H1 (cell line): ENCODE results near the gene TBC1D4. TPM values are rescaled to one million over a fixed set of nuclear protein-coding genes. Genes with fewer than 3 reads are reported as not detected.

ENCODE experiments used
- CTCF ChIA-PET: fragments of 300-600 bp; sonication (Branson Sonifier 250); formaldehyde crosslinking; loops from one replicate; lab custom pipeline; 2021; ENCODE audit not compliant: partially characterized antibody; lab: Charles Lee
- POLR2A ChIA-PET: fragments of 300-600 bp; sonication (Branson Sonifier 250); formaldehyde crosslinking; loops from one replicate; lab custom pipeline; 2021; ENCODE audit warnings: inconsistent platforms; ENCODE audit not compliant: partially characterized antibody; lab: Charles Lee
- DNase-seq, 2 experiments: peaks; one replicate each; pipeline versions ENCODE4 v3.0.0 to v3.0.0-alpha.2; 2010 to 2022; ENCODE audit warnings: low spot score in 2 of 2, low read depth in 1 of 2, mixed read lengths in 1 of 2
- FAIRE-seq: peaks from 2 replicates; lab custom pipeline; 2011; peaks lifted over from hg19 to GRCh38; lab: Jason Lieb, UNC
- H2AFZ ChIP-seq: 2 replicates; pipeline ENCODE4 v1.8.1; 2012; ENCODE audit warnings: low read length, inconsistent platforms
- H2AK5ac ChIP-seq: 2 replicates; pipeline ENCODE4 v1.6.1; 2013; ENCODE audit warnings: low read depth, low read length
- H2BK120ac ChIP-seq: replicated peaks from 2 replicates; pipeline ENCODE3; 2013; ENCODE audit warnings: low read depth, low read length, inconsistent platforms
- H2BK12ac ChIP-seq: 2 replicates; pipeline ENCODE4 v1.6.1; 2013; ENCODE audit warnings: low read depth, low read length
- H2BK15ac ChIP-seq: 2 replicates; pipeline ENCODE4 v1.6.1; 2013; ENCODE audit warnings: low read length
- H2BK20ac ChIP-seq: 2 replicates; pipeline ENCODE4 v1.6.1; 2013; ENCODE audit warnings: low read length
- H2BK5ac ChIP-seq: 2 replicates; pipeline ENCODE4 v1.6.1; 2013; ENCODE audit warnings: low read depth, low read length
- H3K14ac ChIP-seq: 2 replicates; pipeline ENCODE4 v1.6.1; 2013; ENCODE audit warnings: inconsistent platforms; ENCODE audit not compliant: insufficient read length
- H3K18ac ChIP-seq: 2 replicates; pipeline ENCODE4 v1.6.1; 2013; ENCODE audit warnings: low read length; ENCODE audit errors: extremely low read depth
- H3K23ac ChIP-seq: 2 replicates; pipeline ENCODE4 v1.6.1; 2013; ENCODE audit warnings: inconsistent platforms; ENCODE audit not compliant: insufficient read length
- H3K23me2 ChIP-seq: 2 replicates; pipeline ENCODE4 v1.6.1; 2013; ENCODE audit warnings: low read depth, low read length
- H3K27ac ChIP-seq: 2 replicates; pipeline ENCODE4 v1.6.1; 2011; ENCODE audit warnings: low read depth, low read length, inconsistent platforms
- H3K27me3 ChIP-seq, 4 experiments: replicated peaks in 1 of 4; 1 replicate in 1 of 4; 2 replicates in 3 of 4; pipeline versions ENCODE4 v1.6.1 to v1.8.1; 2011 to 2013; ENCODE audit warnings: low read length in 3 of 4, mild to moderate bottlenecking in 3 of 4, inconsistent platforms in 2 of 4, mixed read lengths in 2 of 4, moderate library complexity in 1 of 4; ENCODE audit not compliant: control insufficient read depth in 3 of 4, insufficient read depth in 3 of 4; ENCODE audit errors: extremely low read depth in 1 of 4
- H3K36me3 ChIP-seq, 4 experiments: 2 replicates each; pipeline versions ENCODE4 v1.6.1 to v1.8.1; 2011 to 2013; ENCODE audit warnings: mild to moderate bottlenecking in 4 of 4, low read length in 3 of 4, moderate library complexity in 2 of 4, control low read depth in 1 of 4, inconsistent platforms in 1 of 4; ENCODE audit not compliant: insufficient read depth in 4 of 4, control insufficient read depth in 2 of 4
- H3K4ac ChIP-seq: replicated peaks from 2 replicates; pipeline ENCODE3; 2013; ENCODE audit warnings: low read length, low read depth, mixed read lengths, inconsistent platforms; ENCODE audit not compliant: insufficient read length
- H3K4me1 ChIP-seq, 4 experiments: replicated peaks in 1 of 4; 1 replicate in 1 of 4; 2 replicates in 3 of 4; pipeline versions ENCODE4 v1.6.1 to v1.8.1; 2011 to 2013; ENCODE audit warnings: low read length in 3 of 4, inconsistent platforms in 2 of 4, mixed read lengths in 1 of 4; ENCODE audit not compliant: insufficient read depth in 4 of 4, control insufficient read depth in 3 of 4
- H3K4me2 ChIP-seq, 2 experiments: 2 replicates each; pipeline versions ENCODE4 v1.6.1 to v1.8.1; 2011 to 2013; ENCODE audit warnings: low read depth in 2 of 2, low read length in 2 of 2, control low read depth in 1 of 2, inconsistent platforms in 1 of 2, mild to moderate bottlenecking in 1 of 2; ENCODE audit not compliant: insufficient read depth in 1 of 2
- H3K4me3 ChIP-seq, 4 experiments: fragments of 200-600, 300-600 bp in 1 of 4; sonication (generic), shearing (Covaris generic), sonication (Bioruptor Twin) in 1 of 4; 2 replicates each; pipeline versions ENCODE4 v1.5.1 to v1.8.1; 2011 to 2016; ENCODE audit warnings: low read length in 4 of 4, low read depth in 3 of 4, control low read depth in 2 of 4, inconsistent platforms in 2 of 4, mild to moderate bottlenecking in 2 of 4, mixed read lengths in 1 of 4, moderate library complexity in 1 of 4; ENCODE audit not compliant: insufficient read depth in 2 of 4; ENCODE audit errors: extremely low read depth in 1 of 4
- H3K56ac ChIP-seq: replicated peaks from 2 replicates; pipeline ENCODE3; 2013; ENCODE audit warnings: low read depth, mild to moderate bottlenecking, mixed read lengths, low read length, inconsistent platforms; ENCODE audit not compliant: insufficient read length
- H3K79me1 ChIP-seq: 2 replicates; pipeline ENCODE4 v1.6.1; 2013; ENCODE audit warnings: low read depth, low read length, control low read depth
- H3K79me2 ChIP-seq, 2 experiments: 2 replicates each; pipeline versions ENCODE4 v1.6.1 to v1.8.1; 2012 to 2013; ENCODE audit warnings: low read length in 2 of 2, mild to moderate bottlenecking in 2 of 2, inconsistent platforms in 1 of 2; ENCODE audit not compliant: insufficient read depth in 2 of 2, control insufficient read depth in 1 of 2
- H3K9ac ChIP-seq, 4 experiments: replicated peaks in 1 of 4; 1 replicate in 1 of 4; 2 replicates in 3 of 4; pipeline versions ENCODE4 v1.6.1 to v1.8.1; 2011 to 2013; ENCODE audit warnings: low read depth in 3 of 4, low read length in 3 of 4, control low read depth in 2 of 4, mild to moderate bottlenecking in 2 of 4, moderate library complexity in 2 of 4, inconsistent platforms in 1 of 4; ENCODE audit errors: extremely low read depth in 1 of 4
- H3K9me3 ChIP-seq, 2 experiments: 2 replicates each; pipeline versions ENCODE4 v1.6.1 to v1.8.1; 2012 to 2013; ENCODE audit warnings: mild to moderate bottlenecking in 2 of 2, moderate library complexity in 2 of 2, control low read depth in 1 of 2, inconsistent platforms in 1 of 2, low read depth in 1 of 2, low read length in 1 of 2, mixed read lengths in 1 of 2; ENCODE audit not compliant: insufficient read depth in 2 of 2
- H4K20me1 ChIP-seq, 2 experiments: replicated peaks in 1 of 2; 2 replicates each; pipeline versions ENCODE3 to v1.8.1; 2011 to 2013; ENCODE audit warnings: inconsistent platforms in 2 of 2, low read length in 2 of 2, mild to moderate bottlenecking in 1 of 2; ENCODE audit not compliant: insufficient read depth in 2 of 2, control insufficient read depth in 1 of 2
- H4K5ac ChIP-seq: 2 replicates; pipeline ENCODE4 v1.6.1; 2013; ENCODE audit warnings: low read length, low read depth, mixed read lengths, inconsistent platforms; ENCODE audit not compliant: insufficient read length
- H4K8ac ChIP-seq: 2 replicates; pipeline ENCODE4 v1.8.0; 2013; ENCODE audit warnings: mild to moderate bottlenecking, moderate library complexity, low read length, inconsistent platforms; ENCODE audit not compliant: insufficient read depth; ENCODE audit errors: extremely low read depth
- H4K91ac ChIP-seq: replicated peaks from 2 replicates; pipeline ENCODE3; 2013; ENCODE audit warnings: low read length, mixed read lengths, inconsistent platforms; ENCODE audit not compliant: insufficient read length
- CEBPB ChIP-seq: IDR thresholded peaks from 2 replicates; pipeline ENCODE4 v1.6.1; 2012; ENCODE audit warnings: low read depth, low read length
- CREB1 ChIP-seq: IDR thresholded peaks from 2 replicates; pipeline ENCODE4 v1.6.1; 2012; ENCODE audit warnings: inconsistent platforms
- EP300 ChIP-seq, 2 experiments: IDR thresholded peaks; 1 replicate in 1 of 2; 2 replicates in 1 of 2; pipeline ENCODE4 v1.6.1; 2011 to 2012; ENCODE audit warnings: low read depth in 2 of 2, low read length in 2 of 2, mild to moderate bottlenecking in 2 of 2, borderline replicate concordance in 1 of 2, inconsistent platforms in 1 of 2, moderate library complexity in 1 of 2
- HDAC6 ChIP-seq: IDR thresholded peaks from one replicate; pipeline ENCODE4 v1.7.1; 2012; ENCODE audit warnings: low read depth, mild to moderate bottlenecking, inconsistent platforms, low read length, moderate library complexity
- KDM4A ChIP-seq: IDR thresholded peaks from one replicate; pipeline ENCODE4 v1.7.1; 2012; ENCODE audit warnings: low read depth, mild to moderate bottlenecking, moderate library complexity, low read length, inconsistent platforms; ENCODE audit not compliant: severe bottlenecking
- RBBP5 ChIP-seq: IDR thresholded peaks from 2 replicates; pipeline ENCODE4 v1.7.1; 2012; ENCODE audit warnings: low read depth, mild to moderate bottlenecking, inconsistent platforms, low read length, moderate library complexity, borderline replicate concordance
- SIRT6 ChIP-seq: IDR thresholded peaks from one replicate; pipeline ENCODE4 v1.7.1; 2012; ENCODE audit warnings: low read length, inconsistent platforms
- WGBS, 2 experiments: shearing (Covaris generic) in 1 of 2; methylation state at CpG; one replicate each; pipeline versions ENCODE4 v1.1.6 to v1.1.7; 2013 to 2015; ENCODE audit warnings: low lambda C conversion rate in 2 of 2, mixed read lengths in 2 of 2, inconsistent platforms in 1 of 2, low coverage in 1 of 2, missing lambda C conversion rate in 1 of 2; ENCODE audit not compliant: insufficient replicate concordance in 2 of 2, insufficient coverage in 1 of 2, insufficient read length in 1 of 2; ENCODE audit errors: extremely low coverage in 1 of 2, missing lambda C conversion rate in 1 of 2; 5-methylcytosine and 5-hydroxymethylcytosine counted together
- polyA plus RNA-seq, 7 experiments: library from polyadenylated mRNA; depleted of rRNA in 3 of 7; stranded (reverse) in 5 of 7; unstranded in 2 of 7; fragments of >200 nt in 5 of 7; fragments of 200-250 nt in 2 of 7; gene quantifications; 1 replicate in 5 of 7; 2 replicates in 1 of 7; 4 replicates in 1 of 7; pipeline versions ENCODE4 v1.2.1 to v1.2.3, GENCODE V29; 2011 to 2013; ENCODE audit warnings: missing spikeins in 2 of 7, mixed read lengths in 2 of 7
- total RNA-seq: library from RNA; stranded (reverse); fragmentation: NEBNext Ultra II Directional; extraction: Animal tissue kit (Norgen Biotek cat#: 25700); gene quantifications from 2 replicates; pipeline ENCODE4 v1.2.1, GENCODE V29; 2021

TBC1D4 gene
- total and polyA plus RNA-seq, 2 of the 8 experiments (the other 6 are each of a cell fraction or from before 2014, with no cell fraction given), result 16.7 to 39.0 TPM

DNA sequence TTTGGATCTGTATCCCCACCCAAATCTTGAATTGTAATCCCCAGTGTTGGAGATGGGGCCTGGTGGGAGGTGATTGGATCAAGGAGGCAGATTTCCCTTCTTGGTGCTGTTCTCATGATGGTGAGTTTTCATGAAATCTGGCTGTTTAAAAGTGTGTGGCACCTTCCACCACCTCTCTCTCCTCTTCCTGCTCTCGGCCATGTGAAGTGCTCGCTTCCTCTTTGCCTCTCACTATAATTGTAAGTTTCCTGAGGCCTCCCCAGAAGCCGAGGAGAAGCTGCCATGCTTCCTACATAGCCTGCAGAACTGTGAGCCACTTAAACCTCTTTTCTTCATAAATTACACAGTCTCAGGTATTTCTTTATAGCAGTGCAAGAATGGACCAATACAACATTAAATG, 40.0 kb upstream of the TBC1D4 start:
- Histone ChIP-seq H2BK5ac (no peak overlapping the region), H3K4me2 (no peak overlapping the region), H2BK20ac (no peak overlapping the region), H2BK12ac (no peak overlapping the region), H3K27me3 (no peaks in the 10 kb centered on the region), H3K18ac (no peak overlapping the region), H2BK120ac (no peak overlapping the region), H3K79me1 (no peaks in the 10 kb centered on the region), H3K9me3 (peaks cover 9 to 18% of the 10 kb centered on the region in 2 experiments), H3K9ac (no peak overlapping the region), H4K5ac (no peak overlapping the region), H3K79me2 (no peaks in the 10 kb centered on the region), H3K4me1 (no peaks in the 10 kb centered on the region), H3K4me3 (no peak overlapping the region), H2AK5ac (no peak overlapping the region), H4K91ac (no peak overlapping the region), H3K56ac (no peak overlapping the region), H4K20me1 (no peaks in the 10 kb centered on the region), H2AFZ (no peak overlapping the region), H3K4ac (no peak overlapping the region), H4K8ac (no peak overlapping the region), H3K23me2 (no peaks in the 10 kb centered on the region), H2BK15ac (no peak overlapping the region), H3K23ac (no peak overlapping the region), H3K14ac (no peak overlapping the region), H3K27ac (no peak overlapping the region), H3K36me3 (peaks cover 0 to 5% (median 0%) of the 10 kb centered on the region in 4 experiments; a peak in 2 of 8 replicates)
- 94% methylated on average over 3 of the region's 3 CpGs; no CpG with 5 or more reads in 1 of the 2 experiments for WGBS, 2 experiments
- no peak for DNase-seq
- TF ChIP-seq EP300 (IDR thresholded peaks at IDR 0.05; ENCODE audit: borderline replicate concordance in 1 of 2, low read depth in 2 of 2, low read length in 2 of 2) (no peak), CREB1 (no peak), HDAC6 (no peak), CEBPB (no peak), KDM4A (no peak), RBBP5 (no peak), SIRT6 (no peak)
- POLR2A ChIA-PET, result interaction anchor here (0.6 kb wide), 1 partner anchor 89 kb away, joined by 3 read pairs; no protein-coding TSS in a partner anchor
- CTCF ChIA-PET, result interaction anchor here (1.4 to 2.1 kb wide), 2 partner anchors 29 to 37 kb away, joined by 4 to 5 read pairs; no protein-coding TSS in a partner anchor
- FAIRE-seq, result no peak
